NOMO-1 (cell line): Measurements from ENCODE around the gene EPHX1.

ENCODE experiments used
- DNase-seq, 2 experiments: peaks; one replicate each; lab custom pipeline; 2025; ENCODE audit not compliant: unreplicated experiment in 2 of 2; lab: John Stamatoyannopoulos, UW

Gene EPHX1

GRCh38 chr1:225860107-225860506 lies 50.2 kb downstream of the EPHX1 start:
- DNase-seq = no peak

- no peak for DNase-seq
Observed at GRCh38 chr1:225860876-225861441, 51.0 kb downstream of the EPHX1 start.

- DNase-seq = no peak
Observed at GRCh38 chr1:225861834-225862580, 52.1 kb downstream of the EPHX1 start.

- no peak for DNase-seq
Observed at GRCh38 chr1:225862581-225862950, 52.6 kb downstream of the EPHX1 start.

- no peak for DNase-seq
Observed at GRCh38 chr1:225863167-225863566, 53.2 kb downstream of the EPHX1 start.

GRCh38 chr1:225865514-225865913 lies 55.6 kb downstream of the EPHX1 start:
- DNase-seq = no peak

- peak; percentile 63 to 92 for DNase-seq
Observed at GRCh38 chr1:225866061-225866837, 56.3 kb downstream of the EPHX1 start.

- no peak for DNase-seq
Observed at GRCh38 chr1:225866981-225867380, 57.1 kb downstream of the EPHX1 start.

- DNase-seq = no peak
Observed at GRCh38 chr1:225868631-225869330, 58.9 kb downstream of the EPHX1 start.

GRCh38 chr1:225870911-225871310 lies 61.0 kb downstream of the EPHX1 start:
- DNase-seq = no peak

- no peak for DNase-seq
Observed at GRCh38 chr1:225871359-225872074, 61.6 kb downstream of the EPHX1 start.

- no peak for DNase-seq
Observed at GRCh38 chr1:225872075-225872430, 62.1 kb downstream of the EPHX1 start.

- DNase-seq = no peak
Observed at GRCh38 chr1:225873281-225873850, 63.4 kb downstream of the EPHX1 start.

GRCh38 chr1:225874431-225874830 lies 64.5 kb downstream of the EPHX1 start:
- no peak for DNase-seq

GRCh38 chr1:225875044-225875815 lies 65.3 kb downstream of the EPHX1 start:
- no peak for DNase-seq

- DNase-seq = no peak
Observed at GRCh38 chr1:225876900-225877510, 67.1 kb downstream of the EPHX1 start.

- DNase-seq = no peak
Observed at GRCh38 chr1:225877580-225877979, 67.7 kb downstream of the EPHX1 start.

- no peak for DNase-seq
Observed at GRCh38 chr1:225878282-225878681, 68.4 kb downstream of the EPHX1 start.

GRCh38 chr1:225879521-225880221 lies 69.7 kb downstream of the EPHX1 start:
- DNase-seq = no peak
